AG10803 (cell line): ENCODE data around the gene CELF5.

ENCODE experiments used
- DNase-seq: peaks from one replicate; pipeline ENCODE4 v3.0.0; 2010; ENCODE audit warnings: low read depth
- H3K4me3 ChIP-seq: 2 replicates; pipeline ENCODE4 v1.5.1; 2011; ENCODE audit warnings: mild to moderate bottlenecking, low read length, control low read depth
- CTCF ChIP-seq: conservative IDR thresholded peaks from 2 replicates; pipeline ENCODE4 v1.5.1; 2011; ENCODE audit warnings: mild to moderate bottlenecking, low read length, control low read depth, inconsistent platforms

Gene CELF5

GRCh38 chr19:3183721-3184641, 40.5 kb upstream of the CELF5 start:
- H3K4me3 ChIP-seq: no peak overlapping the region
- DNase-seq: no peak
- TF ChIP-seq CTCF: no peak

- no peak for DNase-seq
- H3K4me3 ChIP-seq: peak overlapping the region; percentile 76
- TF ChIP-seq CTCF: no peak
Observed at GRCh38 chr19:3184847-3185460, 39.5 kb upstream of the CELF5 start.

- peak; percentile 92 for DNase-seq
- peak within 1 kb of the TSS; percentile 76 for H3K4me3 ChIP-seq
- no peak for TF ChIP-seq CTCF
Observed at GRCh38 chr19:3185461-3186159, 38.9 kb upstream of the CELF5 start, which contains the start of gene NCLN. Gene NCLN, plus strand, starts transcription at chr19:3185930. Its CDS starts 101 bp downstream, at chr19:3186031.

- TF ChIP-seq CTCF: no peak
- no peak for DNase-seq
- H3K4me3 ChIP-seq: peak overlapping the region; percentile 75
Observed at GRCh38 chr19:3186160-3186688, 38.2 kb upstream of the CELF5 start.

GRCh38 chr19:3186891-3187661, 37.4 kb upstream of the CELF5 start:
- no peak for TF ChIP-seq CTCF
- DNase-seq: no peak
- peak overlapping the region; percentile 75 for H3K4me3 ChIP-seq

GRCh38 chr19:3187662-3188511, 36.6 kb upstream of the CELF5 start:
- TF ChIP-seq CTCF: no peak
- no peak for DNase-seq
- H3K4me3 ChIP-seq: no peak overlapping the region
